DMS 273 (cell line): ENCODE data around the gene ANKZF1.
A peak's percentile ranks its signal among the peaks of the same experiment; 100 is the strongest.
"Not testable (repeated sequence)": the region's sequence is repeated elsewhere in the genome, so short reads cannot be mapped to it uniquely, and the experiment has no call there.

ENCODE experiments used
- DNase-seq: peaks from one replicate; lab custom pipeline; 2025; ENCODE audit not compliant: unreplicated experiment; lab: John Stamatoyannopoulos, UW

ANKZF1 gene, protein sequence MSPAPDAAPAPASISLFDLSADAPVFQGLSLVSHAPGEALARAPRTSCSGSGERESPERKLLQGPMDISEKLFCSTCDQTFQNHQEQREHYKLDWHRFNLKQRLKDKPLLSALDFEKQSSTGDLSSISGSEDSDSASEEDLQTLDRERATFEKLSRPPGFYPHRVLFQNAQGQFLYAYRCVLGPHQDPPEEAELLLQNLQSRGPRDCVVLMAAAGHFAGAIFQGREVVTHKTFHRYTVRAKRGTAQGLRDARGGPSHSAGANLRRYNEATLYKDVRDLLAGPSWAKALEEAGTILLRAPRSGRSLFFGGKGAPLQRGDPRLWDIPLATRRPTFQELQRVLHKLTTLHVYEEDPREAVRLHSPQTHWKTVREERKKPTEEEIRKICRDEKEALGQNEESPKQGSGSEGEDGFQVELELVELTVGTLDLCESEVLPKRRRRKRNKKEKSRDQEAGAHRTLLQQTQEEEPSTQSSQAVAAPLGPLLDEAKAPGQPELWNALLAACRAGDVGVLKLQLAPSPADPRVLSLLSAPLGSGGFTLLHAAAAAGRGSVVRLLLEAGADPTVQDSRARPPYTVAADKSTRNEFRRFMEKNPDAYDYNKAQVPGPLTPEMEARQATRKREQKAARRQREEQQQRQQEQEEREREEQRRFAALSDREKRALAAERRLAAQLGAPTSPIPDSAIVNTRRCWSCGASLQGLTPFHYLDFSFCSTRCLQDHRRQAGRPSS

DNA sequence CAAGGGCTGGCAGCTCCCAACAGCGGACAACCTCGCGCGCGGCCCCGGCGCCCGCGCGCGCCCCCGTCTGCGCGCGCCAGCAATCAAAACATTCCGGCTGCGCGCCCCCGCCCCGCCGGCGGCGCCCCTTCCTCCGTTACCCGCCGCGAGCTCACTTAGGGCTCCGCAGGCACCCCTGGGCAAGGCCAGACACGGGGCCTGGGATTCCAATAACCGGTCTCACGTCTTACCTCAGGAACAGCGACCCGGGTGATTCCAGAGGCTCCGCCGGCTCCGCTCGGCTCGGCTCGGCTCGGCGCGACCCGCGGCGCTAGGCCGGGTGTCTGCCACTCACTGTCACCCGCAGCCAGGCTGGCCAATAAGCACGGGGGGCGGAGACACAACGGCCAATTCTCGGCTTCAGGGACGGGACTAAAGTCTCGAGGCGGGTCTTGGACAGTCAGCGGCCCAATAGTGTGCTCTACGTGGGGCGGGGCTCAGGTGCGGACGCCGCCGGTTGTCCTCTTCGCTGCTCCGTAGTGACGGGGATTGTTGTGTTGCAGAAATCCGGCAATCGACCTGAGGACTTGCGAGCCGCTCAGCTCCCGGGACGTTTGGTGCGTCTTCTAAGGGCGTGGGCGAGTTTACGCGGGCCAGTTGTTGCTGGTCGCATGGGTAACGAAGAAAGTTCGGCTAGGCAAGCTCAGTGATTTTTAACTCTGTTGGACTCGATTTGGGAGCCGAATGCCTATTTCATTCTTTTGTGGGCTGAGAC, at the start of gene ANKZF1, which contains the start of gene ATG9A:
Gene ANKZF1 (plus strand): TSS at position 502 of the 754 bp plus-strand sequence. CDS start 452 bp downstream, outside the sequence.
Gene ATG9A (minus strand): TSS at position 332 of the 754 bp plus-strand sequence. CDS start 1,612 bp downstream, outside the sequence.
- DNase-seq, result peak; percentile 99

DNA sequence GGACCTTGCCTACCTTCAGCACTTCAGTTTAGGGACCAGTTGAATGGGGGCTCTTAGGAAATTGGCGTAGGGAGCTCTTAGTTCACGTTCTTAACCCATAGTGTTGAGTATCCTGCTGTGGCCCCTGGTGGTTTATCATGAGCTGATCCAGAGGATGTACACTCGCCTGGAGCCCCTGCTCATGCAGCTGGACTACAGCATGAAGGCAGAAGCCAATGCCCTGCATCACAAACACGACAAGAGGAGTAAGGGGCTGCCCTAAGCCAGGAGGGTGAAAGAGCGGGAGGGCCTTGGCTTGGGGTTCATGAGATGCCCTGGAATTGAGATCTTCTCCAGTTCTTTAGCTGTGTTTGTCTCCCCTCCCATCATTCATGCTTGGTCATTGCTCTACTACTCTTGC, 48.6 kb upstream of the ANKZF1 start:
- DNase-seq, result no peak

DNA sequence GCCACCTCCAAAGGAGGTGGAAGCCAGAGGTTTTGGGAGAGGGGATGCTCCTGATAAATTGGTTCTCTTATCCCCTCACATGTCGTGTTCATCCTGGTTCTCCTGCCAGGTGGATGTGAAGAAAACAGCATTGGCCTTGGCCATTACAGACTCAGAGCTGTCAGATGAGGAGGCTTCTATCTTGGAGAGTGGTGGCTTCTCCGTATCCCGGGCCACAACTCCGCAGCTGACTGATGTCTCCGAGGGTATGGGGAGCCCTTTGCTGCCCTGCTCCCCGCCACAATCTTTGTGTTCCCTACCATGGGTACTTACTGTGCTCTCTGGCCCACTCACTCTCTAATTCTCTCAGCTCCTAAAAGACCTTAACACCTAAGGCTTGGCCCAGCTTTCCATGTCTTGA, 48.1 kb upstream of the ANKZF1 start:
- DNase-seq, result no peak

DNA sequence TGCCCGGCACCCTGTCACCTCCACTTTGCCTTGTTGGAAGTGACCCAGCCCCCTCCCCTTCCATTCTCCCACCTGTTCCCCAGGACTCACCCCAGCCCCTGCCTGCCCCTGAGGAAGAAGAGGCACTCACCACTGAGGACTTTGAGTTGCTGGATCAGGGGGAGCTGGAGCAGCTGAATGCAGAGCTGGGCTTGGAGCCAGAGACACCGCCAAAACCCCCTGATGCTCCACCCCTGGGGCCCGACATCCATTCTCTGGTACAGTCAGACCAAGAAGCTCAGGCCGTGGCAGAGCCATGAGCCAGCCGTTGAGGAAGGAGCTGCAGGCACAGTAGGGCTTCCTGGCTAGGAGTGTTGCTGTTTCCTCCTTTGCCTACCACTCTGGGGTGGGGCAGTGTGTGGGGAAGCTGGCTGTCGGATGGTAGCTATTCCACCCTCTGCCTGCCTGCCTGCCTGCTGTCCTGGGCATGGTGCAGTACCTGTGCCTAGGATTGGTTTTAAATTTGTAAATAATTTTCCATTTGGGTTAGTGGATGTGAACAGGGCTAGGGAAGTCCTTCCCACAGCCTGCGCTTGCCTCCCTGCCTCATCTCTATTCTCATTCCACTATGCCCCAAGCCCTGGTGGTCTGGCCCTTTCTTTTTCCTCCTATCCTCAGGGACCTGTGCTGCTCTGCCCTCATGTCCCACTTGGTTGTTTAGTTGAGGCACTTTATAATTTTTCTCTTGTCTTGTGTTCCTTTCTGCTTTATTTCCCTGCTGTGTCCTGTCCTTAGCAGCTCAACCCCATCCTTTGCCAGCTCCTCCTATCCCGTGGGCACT, 47.1 kb upstream of the ANKZF1 start:
- DNase-seq, result peak; percentile 24

GRCh38 chr2:219183151-219183772, 46.3 kb upstream of the ANKZF1 start:
- DNase-seq, result no peak

DNA sequence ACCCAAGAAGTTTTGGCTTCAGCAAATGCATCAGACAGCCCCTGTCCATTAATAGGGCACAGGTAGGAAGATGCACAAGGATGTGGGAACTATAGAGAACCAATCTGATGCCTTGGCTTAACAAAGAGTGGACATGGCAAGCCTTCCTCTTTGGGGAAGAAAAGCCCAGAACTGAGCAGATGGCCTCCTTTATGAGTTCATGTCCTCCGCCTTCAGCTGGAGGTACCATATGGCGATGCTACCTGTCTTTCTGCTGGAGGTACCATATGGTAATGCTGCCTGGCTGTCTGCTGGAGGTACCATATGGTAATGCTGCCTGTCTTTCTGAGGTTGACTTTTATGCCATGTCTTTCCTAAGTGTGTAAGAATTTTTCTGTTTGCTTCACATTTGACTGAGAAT, 45.5 kb upstream of the ANKZF1 start:
- peak; percentile 95 for DNase-seq

DNA sequence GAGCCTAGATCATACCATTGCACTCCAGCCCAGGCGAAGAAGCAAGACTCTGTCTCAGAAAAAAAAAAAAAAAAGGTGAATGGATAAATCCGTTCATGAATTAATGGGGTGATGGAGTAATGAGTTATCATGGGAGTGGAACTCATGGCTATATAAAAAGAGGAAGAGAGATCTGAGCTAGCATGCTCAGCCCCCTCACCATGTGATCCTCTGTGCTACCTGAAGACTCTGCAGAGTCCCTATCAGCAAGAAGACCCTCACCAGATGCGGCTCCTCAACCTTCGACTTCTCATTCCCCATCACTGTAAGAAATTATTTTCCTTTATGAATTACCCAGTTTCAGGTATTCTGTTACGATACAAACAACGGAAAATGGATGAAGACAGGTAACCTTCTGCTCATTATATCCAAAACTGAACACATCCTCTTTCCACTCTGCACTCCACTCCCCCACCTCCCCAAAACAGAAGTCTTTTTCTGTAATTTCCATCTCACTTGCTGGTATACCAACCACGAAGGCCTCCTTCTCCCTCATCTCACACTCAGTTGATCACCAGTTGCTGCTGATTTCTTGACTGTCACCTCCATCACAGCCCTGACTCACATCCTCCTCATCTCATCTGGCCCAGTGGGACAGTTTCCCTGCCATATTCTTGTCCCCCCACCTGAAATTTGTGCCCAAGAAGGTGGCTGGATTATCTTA, 42.7 kb upstream of the ANKZF1 start:
- no peak for DNase-seq

- DNase-seq, result no peak
Observed at GRCh38 chr2:219197388-219197787, 32.2 kb upstream of the ANKZF1 start.

DNA sequence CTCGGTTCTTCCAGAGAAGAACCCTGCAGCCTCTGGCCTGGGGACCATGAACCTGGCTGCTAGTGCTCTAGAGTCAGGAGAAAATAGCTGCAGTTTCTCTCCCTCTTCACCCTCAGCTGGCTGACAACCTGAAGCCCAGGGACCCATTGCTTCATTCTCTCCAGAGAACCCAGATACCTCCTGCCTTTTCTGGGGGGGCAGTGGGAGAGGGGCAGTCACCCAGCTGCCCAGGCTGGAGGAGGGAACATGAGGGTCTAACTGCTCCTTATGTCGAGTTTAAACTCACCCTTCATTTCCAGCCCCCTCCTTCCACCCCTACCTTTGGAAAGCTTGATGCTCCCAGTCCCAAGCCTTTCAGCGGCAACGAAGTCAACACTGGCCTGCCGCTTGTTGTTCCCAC, 30.6 kb upstream of the ANKZF1 start:
- DNase-seq, result no peak

- DNase-seq, result no peak
Observed at GRCh38 chr2:219199470-219200211, 30.0 kb upstream of the ANKZF1 start.

DNA sequence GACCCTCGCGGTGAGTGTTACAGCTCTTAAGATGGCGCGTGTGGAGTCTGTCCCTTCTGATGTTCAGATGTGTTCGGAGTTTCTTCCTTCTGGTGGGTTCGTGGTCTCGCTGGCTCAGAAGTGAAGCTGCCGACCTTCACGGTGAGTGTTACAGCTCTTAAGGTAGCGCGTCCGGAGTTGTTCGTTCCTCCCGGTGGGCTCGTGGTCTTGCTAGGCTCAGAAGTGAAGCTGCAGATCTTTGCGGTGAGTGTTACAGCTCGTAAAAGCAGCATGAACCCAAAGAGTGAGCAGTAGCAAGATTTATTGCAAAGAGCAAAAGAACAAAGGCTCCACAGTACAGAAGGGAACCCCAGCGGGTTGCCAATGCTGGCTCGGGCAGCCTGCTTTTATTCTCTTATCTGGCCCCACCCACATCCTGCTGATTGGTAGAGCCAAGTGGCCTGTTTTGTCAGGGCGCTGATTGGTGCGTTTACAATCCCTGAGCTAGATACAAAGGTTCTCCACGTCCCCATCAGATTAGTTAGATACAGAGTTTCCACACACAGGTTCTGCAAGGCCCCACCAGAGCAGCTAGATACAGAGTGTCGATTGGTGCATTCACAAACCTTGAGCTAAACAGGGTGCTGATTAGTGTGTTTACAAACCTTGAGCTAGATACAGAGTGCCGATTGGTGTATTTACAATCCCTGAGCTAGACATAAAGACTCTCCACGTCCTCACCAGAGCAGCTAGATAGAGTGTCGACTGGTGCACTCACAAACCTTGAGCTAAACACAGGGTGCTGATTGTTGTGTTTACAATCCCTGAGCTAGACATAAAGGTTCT, 28.9 kb upstream of the ANKZF1 start:
- DNase-seq, result not testable (repeated sequence)

DNA sequence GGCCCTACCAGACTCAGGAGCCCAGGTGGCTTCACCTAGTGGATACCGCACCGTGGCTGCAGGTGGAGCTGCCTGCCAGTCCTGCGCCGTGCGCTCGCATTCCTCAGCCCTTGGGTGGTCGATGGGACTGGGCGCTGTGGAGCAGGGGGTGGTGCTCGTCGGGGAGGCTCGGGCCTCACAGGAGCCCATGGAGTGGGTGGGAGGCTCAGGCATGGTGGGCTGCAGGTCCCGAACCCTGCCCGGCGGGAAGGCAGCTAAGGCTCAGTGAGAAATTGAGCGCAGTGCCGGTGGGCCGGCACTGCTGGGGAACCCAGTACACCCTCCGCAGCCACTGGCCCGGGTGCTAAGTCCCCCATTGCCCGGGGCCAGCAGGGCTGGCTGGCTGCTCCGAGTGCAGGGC, 28.3 kb upstream of the ANKZF1 start:
- DNase-seq, result not testable (repeated sequence)

GRCh38 chr2:219204425-219205164, 25.0 kb upstream of the ANKZF1 start:
- no peak for DNase-seq

DNA sequence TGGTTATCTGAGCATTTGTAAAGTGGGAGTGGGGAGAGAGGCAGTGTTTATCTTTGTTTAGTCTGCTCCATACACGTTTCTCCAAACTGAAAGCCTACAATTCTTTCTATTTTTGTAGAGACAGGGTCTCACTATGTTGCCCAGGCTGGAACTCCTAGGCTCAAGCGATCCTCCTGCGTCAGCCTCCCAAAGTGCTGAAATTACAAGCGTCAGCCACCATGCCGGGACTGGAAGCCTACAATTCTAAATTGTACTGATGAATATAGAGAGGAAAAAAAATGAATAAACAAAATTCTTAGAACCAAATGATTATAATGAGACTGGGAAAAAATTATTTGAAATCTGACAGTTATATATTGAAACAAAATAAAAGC, 24.5 kb upstream of the ANKZF1 start:
- DNase-seq, result no peak

- DNase-seq, result no peak
Observed at GRCh38 chr2:219205981-219206327, 23.7 kb upstream of the ANKZF1 start.

DNA sequence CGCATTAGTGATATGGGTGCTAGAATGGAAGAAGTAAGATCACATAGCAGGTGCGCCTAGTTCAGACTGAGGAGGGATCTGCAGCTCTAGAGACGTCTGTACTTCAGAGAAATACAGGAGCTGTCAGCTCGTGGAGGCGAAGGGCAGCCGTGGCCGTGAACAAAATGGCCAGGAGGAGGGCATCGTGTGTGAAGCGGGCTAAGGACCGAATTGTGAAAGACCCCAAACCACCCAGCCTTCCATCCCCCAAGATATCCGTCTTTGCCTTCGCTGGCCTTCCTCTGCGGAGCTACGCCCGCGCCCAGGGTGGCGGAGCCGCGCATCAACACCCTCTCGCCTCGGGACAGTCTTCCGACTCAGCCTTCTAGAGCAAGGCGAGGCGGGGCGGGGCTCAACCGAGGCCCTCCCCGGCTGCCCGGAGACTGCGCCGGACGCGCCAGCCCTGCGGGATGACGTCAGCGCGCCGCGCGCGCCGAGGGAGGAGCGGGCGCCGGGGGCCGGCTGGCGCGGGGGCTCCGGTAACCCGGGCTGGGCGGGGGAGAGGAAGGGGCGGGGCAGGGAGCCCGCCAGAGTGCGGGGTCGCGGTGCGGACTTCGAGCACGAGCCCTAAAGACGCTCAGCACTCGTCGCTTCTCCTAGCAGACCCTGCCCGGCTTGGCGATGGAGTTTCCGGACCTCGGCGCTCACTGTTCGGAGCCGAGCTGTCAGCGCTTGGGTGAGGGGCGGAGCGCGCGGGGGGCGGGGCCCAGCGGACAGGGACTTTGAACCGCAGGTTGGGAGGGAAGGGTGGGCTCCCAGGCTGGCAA, 23.1 kb upstream of the ANKZF1 start, which contains the start of gene ZFAND2B:
Gene ZFAND2B (plus strand): TSS at position 455 of the 806 bp plus-strand sequence. CDS start 206 bp downstream, at position 661.
- peak; percentile 98 for DNase-seq
